Measurements from ENCODE around the gene MBD3.
"Not testable (repeated sequence)": the region's sequence is repeated elsewhere in the genome, so short reads cannot be mapped to it uniquely, and the experiment has no call there.

The MBD3 gene

DNA sequence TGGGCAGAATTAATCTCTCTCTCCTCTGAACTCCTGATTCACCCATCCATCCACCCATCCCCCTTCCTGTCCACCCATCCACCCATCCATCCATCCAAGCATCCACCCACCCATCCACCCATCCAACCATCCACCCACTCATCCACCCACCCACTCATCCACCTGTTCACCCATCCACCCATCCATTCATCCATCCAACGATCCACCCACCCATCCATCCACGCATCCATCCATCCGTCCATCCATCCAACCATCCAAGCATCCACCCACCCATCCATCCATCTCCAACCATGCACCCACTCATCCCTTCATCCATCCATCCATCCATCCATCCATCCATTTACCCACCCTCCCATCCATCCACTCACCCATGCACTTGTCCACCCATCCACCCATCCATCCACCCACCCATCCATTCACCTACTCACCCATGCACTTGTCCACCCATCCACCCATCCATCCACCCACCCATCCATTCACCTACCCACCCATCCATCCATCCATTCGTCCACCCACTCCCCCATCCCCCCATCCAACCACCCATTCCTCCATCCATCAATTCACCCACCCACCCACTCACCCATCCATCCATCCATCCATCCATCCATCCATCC, 43.2 kb downstream of the MBD3 start:
- CTCF ChIA-PET, result interaction anchor here (1.6 kb wide), 1 partner anchor 123 kb away, joined by 8 read pairs; no protein-coding TSS in a partner anchor
- H3K4me3 ChIP-seq (ENCODE audit: low read depth, low read length), result no peak overlapping the region
- TF ChIP-seq, protein P1, sequence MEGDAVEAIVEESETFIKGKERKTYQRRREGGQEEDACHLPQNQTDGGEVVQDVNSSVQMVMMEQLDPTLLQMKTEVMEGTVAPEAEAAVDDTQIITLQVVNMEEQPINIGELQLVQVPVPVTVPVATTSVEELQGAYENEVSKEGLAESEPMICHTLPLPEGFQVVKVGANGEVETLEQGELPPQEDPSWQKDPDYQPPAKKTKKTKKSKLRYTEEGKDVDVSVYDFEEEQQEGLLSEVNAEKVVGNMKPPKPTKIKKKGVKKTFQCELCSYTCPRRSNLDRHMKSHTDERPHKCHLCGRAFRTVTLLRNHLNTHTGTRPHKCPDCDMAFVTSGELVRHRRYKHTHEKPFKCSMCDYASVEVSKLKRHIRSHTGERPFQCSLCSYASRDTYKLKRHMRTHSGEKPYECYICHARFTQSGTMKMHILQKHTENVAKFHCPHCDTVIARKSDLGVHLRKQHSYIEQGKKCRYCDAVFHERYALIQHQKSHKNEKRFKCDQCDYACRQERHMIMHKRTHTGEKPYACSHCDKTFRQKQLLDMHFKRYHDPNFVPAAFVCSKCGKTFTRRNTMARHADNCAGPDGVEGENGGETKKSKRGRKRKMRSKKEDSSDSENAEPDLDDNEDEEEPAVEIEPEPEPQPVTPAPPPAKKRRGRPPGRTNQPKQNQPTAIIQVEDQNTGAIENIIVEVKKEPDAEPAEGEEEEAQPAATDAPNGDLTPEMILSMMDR (IDR thresholded peaks at IDR 0.05; ENCODE audit: insufficient read depth, low read length, missing control alignments), result no peak
- POLR2A ChIA-PET, result no interaction called here
- no peak for DNase-seq (ENCODE audit: low read depth, low spot score)

- TF ChIP-seq, protein P1 (IDR thresholded peaks at IDR 0.05; ENCODE audit: insufficient read depth, low read length, missing control alignments), result no peak
- no peak overlapping the region for H3K4me3 ChIP-seq (ENCODE audit: low read depth, low read length)
- ChIA-PET POLR2A (no interaction called here), CTCF (no interaction called here)
- DNase-seq (ENCODE audit: low read depth, low spot score), result no peak
These were observed 52.2 kb downstream of the MBD3 start for GRCh38 chr19:1540365-1540925.

GRCh38 chr19:1539749-1540148, 52.9 kb downstream of the MBD3 start:
- CTCF ChIA-PET, result interaction anchor here (0.9 to 1.3 kb wide), 2 partner anchors 9 to 132 kb away, joined by 3 to 8 read pairs; no protein-coding TSS in a partner anchor
- DNase-seq (ENCODE audit: low read depth, low spot score); H3K4me3 ChIP-seq (ENCODE audit: low read depth, low read length); POLR2A ChIA-PET: not testable (repeated sequence)

GRCh38 chr19:1538978-1539377, 53.7 kb downstream of the MBD3 start:
- H3K4me3 ChIP-seq (ENCODE audit: low read depth, low read length), result no peak overlapping the region
- ChIA-PET CTCF (interaction anchor here (1.3 to 2.0 kb wide), 2 partner anchors 7 to 133 kb away, joined by 6 to 8 read pairs; no protein-coding TSS in a partner anchor), POLR2A (no interaction called here)
- DNase-seq (ENCODE audit: low read depth, low spot score), result no peak
- TF ChIP-seq, protein P1 (IDR thresholded peaks at IDR 0.05; ENCODE audit: insufficient read depth, low read length, missing control alignments), result no peak

GRCh38 chr19:1535699-1536098, 57.0 kb downstream of the MBD3 start:
- DNase-seq (ENCODE audit: low read depth, low spot score); H3K4me3 ChIP-seq (ENCODE audit: low read depth, low read length); POLR2A ChIA-PET: not testable (repeated sequence)
- CTCF ChIA-PET, result interaction anchor here (3.6 kb wide), 1 partner anchor 11 kb away, joined by 22 read pairs; no protein-coding TSS in a partner anchor

- H3K4me3 ChIP-seq (ENCODE audit: low read depth, low read length), result no peak overlapping the region
- POLR2A ChIA-PET, result interaction anchor here (0.6 kb wide), 1 partner anchor 1230 kb away, joined by 4 read pairs; no protein-coding TSS in a partner anchor
- TF ChIP-seq, protein P1 (IDR thresholded peaks at IDR 0.05; ENCODE audit: insufficient read depth, low read length, missing control alignments), result no peak
- CTCF ChIA-PET, result interaction anchor here (3.6 kb wide), 1 partner anchor 12 kb away, joined by 22 read pairs; no protein-coding TSS in a partner anchor
- DNase-seq (ENCODE audit: low read depth, low spot score), result no peak
These were observed 57.7 kb downstream of the MBD3 start for GRCh38 chr19:1534972-1535371.

DNA sequence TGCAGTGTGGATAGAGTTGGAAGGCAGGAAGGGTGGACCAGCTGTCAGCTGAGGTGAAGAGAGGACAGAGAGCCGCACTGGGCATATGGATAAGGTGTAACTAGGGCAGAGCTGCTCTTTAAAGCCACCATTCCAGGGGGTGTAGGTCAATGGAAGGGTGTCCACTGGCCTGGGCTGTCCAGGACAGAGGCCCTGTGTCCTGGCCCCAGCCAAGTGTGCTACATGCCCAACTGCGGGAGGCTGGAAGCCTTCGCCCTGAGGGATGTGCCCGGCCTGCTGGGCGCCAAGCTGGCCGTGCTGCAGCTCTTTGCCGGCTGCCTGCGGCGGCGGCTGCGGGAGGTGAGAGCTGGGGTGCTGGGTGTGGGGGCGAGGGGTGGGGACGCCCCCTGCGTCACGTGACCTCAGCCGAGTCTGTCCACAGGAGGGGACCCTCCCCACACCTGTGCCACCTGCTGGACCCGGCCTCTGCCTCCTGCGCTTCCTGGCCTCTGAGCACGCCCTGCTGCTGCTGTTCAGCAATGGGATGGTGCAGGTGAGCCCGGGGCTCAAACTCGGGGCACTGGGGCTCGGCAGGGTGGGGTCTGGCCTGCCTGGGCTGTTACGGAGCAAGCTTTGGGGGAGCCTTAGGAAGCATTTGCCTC, 59.0 kb downstream of the MBD3 start:
- ChIA-PET CTCF (interaction anchor here (0.6 to 3.6 kb wide), 2 partner anchors 13 to 1617 kb away, joined by 3 to 22 read pairs; no protein-coding TSS in a partner anchor), POLR2A (no interaction called here)
- TF ChIP-seq, protein P1 (IDR thresholded peaks at IDR 0.05; ENCODE audit: insufficient read depth, low read length, missing control alignments), result no peak
- H3K4me3 ChIP-seq (ENCODE audit: low read depth, low read length), result no peak overlapping the region
- no peak for DNase-seq (ENCODE audit: low read depth, low spot score)

Data from AG04449 (cell line).